ENCODE data around the gene ZNF385C. TPM values are rescaled to one million over a fixed set of nuclear protein-coding genes. Genes with fewer than 3 reads are reported as not detected.

Gene ZNF385C
- polyA plus RNA-seq, 3 donors, result 0.10 to 2.0 (median 0.67) TPM

DNA sequence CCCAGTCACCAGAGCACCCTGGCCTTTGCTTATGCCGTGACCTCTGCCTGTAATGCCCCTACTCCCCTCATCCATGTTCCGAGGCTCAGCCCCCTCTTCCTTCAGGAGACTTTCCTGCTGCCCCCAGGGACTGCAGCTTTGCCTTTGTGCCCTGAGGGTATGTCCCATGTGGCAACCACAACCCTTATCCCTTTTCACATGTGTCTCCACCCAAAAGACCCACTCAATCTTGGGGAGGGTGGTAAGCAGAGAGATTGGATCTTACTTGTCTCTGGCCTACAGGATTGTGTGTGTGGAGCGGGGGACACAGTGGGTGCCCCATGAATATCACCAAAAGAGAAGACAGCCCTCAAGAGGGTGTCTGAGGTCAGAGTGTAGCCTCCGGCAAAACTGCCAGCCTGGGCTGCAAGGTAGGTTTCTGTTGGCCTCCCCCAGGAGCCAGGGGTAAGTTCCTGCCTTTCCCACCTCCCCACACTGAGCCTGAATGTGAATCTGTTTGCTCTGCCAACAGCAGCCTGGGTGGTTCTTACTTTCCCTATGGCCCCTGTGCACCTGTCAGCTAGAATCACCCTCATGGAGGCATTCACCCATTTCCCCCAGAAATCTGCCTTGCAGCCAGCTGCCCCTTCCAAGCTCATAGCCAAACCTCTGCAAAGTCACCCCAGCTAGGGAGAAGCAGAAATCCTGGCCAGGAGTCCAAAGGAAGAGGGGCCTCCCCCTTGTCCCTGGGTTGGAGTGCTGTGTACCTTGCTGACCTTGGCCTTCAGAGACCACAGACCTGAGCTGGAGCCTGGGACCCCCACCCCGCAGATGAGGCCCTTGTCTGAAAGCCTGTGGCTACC lies 36.4 kb downstream of the ZNF385C start:
- 68 to 72% (median 69%) methylated on average over 5 of the region's 5 CpGs for WGBS, 3 donors
- no peak overlapping the region for H3K27ac ChIP-seq (ENCODE audit: low read depth, low read length)

DNA sequence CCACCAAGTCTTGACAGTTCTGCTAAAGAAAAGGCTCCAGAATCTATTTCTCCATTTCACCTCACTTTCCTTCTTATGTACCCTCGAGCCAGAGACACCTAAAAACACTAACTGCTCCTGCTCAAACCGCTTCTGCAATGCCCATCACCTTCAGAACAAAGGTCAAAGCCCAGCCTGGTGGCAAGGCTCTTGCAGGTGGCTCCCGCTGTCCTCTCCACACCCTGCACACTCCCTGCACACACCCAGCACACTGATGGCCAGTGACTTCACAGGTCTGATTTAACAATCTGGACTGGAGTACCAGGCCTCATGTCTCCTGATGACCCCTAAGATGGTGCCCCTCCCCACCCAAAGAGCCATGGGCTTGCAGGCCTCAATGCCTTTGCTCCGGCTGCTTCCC lies 38.0 kb downstream of the ZNF385C start:
- WGBS, 3 donors, result 85 to 95% (median 89%) methylated on average over 4 of the region's 4 CpGs
- no peak overlapping the region for H3K27ac ChIP-seq (ENCODE audit: low read depth, low read length)

DNA sequence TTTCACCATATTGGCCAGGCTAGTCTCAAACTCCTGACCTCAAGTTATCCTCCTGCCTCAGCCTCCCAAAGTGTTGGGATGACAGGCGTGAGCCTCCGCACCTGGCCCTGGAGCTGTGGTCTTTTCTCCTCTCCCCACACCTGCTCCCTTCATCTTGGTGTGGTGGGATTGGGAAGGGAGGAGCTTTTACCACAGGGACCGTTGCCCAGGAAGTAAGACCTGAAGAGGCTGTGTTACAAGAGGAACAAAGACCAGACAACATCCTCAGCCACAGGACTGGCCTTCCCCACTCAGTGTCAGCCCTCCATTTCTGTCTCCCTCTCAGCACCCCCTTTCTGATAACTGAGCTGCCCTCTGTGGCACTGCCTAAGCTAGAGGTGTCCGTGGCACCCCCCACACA lies 38.5 kb downstream of the ZNF385C start:
- 62 to 70% (median 68%) methylated on average over 4 of the region's 4 CpGs for WGBS, 3 donors
- H3K27ac ChIP-seq (ENCODE audit: low read depth, low read length), result no peak overlapping the region

DNA sequence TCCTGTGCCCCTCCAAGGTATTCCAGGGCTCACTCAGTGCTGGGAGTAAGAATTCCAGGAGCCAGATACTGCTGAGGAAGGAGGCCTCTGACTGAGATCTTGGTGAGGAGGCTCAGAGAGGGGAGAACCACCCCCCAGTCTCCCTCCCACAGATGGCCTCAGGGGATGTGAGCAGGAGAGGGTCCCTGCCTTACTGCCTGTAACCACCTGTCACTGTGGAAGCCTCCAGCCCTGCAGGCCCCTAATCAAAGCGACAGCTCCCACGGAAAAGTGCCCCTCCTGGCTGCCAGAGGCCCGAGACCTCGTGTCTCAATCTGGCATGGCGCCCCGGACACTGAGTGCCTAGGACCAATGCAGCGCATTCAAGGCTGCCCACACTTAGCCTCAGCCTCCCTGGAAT lies 40.2 kb downstream of the ZNF385C start:
- 63 to 81% (median 72%) methylated on average over 7 of the region's 7 CpGs for WGBS, 3 donors
- H3K27ac ChIP-seq (ENCODE audit: low read depth, low read length), result no peak overlapping the region

DNA sequence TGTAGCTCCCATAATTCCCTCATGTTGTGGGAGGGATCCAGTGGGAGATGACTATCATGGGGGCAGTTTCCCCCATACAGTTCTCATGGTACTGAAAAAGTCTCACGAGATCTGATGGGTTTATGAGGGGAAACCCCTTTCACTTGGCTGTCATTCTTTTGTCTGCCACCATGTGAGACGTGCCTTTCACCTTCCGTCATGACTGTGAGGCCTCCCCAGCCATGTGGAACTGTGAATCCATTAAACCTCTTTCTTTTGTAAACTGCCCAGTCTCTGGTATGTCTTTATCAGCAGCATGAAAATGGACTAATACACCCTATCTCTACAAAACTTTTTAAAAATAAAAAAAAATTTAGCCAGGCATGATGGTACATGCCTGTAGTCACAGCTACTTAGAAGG lies 41.6 kb downstream of the ZNF385C start:
- no peak overlapping the region for H3K27ac ChIP-seq (ENCODE audit: low read depth, low read length)
- 73 to 82% (median 82%) methylated on average over 3 of the region's 3 CpGs for WGBS, 3 donors

DNA sequence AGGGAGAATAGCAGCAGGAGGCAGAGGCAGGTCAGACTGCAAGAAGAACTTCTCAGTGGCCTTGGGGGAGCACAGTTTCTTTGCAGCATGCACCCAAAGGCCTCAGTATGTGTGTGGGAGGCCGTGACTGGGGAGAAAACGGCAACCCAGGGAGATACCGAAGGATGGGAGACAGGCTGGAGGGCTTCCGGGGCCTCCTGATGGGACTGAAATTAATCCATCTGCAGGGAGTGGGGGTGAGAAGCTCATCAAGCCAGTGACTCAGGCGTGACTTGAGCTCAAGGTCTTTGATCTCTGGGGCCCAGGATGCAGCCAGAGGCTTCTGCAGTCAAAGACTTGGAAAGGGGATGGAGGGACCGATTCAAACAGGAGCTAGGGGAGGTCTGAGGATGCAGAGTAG lies 42.8 kb downstream of the ZNF385C start:
- 54 to 59% (median 58%) methylated on average over 6 of the region's 6 CpGs for WGBS, 3 donors
- H3K27ac ChIP-seq (ENCODE audit: low read depth, low read length), result no peak overlapping the region

DNA sequence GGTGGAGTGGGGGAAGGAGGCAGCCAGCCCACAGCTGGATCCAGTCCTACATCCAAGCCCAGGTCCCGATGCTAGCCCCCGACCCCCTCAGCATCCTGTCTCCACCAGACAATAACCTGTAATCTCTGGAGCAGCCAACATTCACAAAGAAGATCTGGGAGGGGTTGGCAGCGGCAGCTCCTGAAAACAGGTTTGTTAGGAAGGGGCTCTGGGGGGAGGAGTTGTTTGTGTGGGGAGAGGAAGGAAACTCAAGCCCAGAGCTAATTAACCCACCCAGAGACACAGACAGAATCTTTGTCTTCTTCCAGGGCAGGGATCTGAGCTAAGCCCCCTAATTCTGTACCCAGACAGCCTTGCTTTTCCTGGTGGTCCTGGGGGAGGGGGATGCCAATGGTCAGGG lies 43.2 kb downstream of the ZNF385C start:
- no peak overlapping the region for H3K27ac ChIP-seq (ENCODE audit: low read depth, low read length)
- 28 to 40% (median 34%) methylated on average over 3 of the region's 3 CpGs for WGBS, 3 donors

DNA sequence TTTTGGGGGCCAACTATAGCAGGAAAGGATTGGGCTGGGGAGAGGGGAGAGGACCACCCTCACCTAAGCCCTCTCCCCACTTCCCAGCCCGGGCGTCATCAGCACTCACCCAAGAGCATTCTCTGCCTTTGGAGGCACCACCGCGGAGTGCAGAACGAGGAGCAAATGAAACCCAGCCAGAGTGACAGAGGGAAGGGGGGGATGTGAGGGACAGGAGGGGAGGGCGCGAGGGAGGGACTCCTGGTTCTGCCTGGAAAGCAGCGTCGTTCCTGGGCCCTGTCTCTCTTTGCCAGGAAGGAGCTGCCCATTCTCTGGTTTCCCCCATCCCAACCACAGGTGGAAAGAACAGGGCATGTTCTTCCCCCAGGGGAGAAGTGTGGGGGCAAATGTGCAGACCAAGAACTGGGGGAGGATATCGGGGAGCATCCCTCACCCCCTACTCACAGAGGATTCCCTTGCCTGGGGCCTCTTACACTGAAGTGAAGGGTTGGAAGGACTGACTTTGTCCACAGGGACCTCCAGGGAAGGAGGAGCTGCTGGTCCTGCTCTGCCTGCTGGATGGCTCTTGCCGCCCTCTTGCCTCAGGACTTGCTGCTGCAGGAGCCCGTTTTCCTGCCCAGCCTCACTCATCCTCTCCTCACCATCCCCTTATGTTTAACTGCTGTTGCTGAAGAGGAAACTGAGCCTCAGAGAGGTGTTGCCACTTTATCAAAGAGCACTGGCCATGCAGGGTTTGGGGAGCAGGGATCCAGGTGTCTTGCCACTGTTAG lies 44.4 kb downstream of the ZNF385C start:
- no peak overlapping the region for H3K27ac ChIP-seq (ENCODE audit: low read depth, low read length)
- 30 to 51% (median 36%) methylated on average over 12 of the region's 12 CpGs for whole genome bisulfite sequencing, 3 donors

DNA sequence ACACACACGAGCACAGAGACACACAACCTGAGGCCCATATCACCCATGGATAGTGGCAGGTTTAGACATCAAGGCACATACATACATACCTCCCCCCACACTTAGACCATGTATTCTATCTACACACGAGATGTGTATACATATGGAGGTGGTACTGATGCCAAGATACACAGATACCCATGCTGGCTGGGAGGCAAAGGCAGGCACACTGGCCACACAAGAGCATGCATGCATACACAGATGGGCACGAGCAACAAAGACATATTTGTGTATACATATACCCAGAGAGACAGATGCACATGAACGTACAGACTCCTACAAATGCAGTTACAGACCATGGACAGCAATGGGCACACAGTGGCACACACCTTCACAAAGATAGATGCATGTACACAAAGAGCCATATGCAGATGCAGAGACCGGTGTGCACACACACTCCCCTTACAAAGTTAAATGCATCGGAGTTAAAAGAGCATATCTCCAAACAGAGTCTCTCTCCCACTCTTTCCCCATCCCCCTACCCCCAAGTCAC lies 45.9 kb downstream of the ZNF385C start:
- 76 to 84% (median 81%) methylated on average over 6 of the region's 6 CpGs for WGBS, 3 donors
- H3K27ac ChIP-seq (ENCODE audit: low read depth, low read length), result no peak overlapping the region

DNA sequence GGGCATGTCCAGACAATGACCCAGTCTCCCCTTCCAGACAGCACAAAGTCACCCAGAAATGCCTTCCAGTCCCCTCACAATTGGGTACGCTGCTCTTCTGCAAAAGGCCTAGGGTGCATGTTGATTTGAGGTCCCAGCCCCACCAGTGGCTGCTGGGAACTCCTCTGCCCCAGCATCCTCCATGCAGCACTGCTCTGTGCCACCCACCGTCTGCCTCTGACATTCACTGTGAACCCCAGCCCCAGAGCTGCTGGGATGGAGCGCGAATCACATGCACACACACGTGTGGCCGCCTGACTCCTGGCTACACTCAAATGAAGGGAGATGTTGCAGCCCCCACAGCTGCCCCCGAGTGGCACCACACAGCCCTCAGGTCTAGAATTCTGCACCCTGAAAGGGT lies 46.6 kb downstream of the ZNF385C start:
- H3K27ac ChIP-seq (ENCODE audit: low read depth, low read length), result no peak overlapping the region
- WGBS, 3 donors, result 91 to 95% (median 94%) methylated on average over 7 of the region's 7 CpGs

DNA sequence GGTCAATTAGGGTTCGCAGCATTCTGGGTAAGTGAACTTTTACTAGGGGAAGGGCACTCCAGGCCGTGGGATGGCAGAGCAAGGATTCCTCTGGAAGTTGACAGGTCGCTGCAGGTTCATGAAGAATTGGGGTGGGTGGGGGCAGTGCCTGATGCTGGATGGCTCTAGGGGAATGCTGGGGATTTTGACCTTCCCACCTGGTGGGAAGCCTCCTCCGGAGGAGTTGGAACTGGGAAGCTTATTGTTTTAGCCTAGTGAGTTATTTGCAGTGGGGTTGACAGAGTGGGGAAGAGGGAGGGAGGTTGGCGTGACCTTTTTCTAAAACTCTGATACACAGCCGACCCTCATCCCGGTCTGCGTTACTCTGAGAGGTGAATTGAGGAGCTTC lies 47.3 kb downstream of the ZNF385C start:
- H3K27ac ChIP-seq (ENCODE audit: low read depth, low read length), result no peak overlapping the region
- 31 to 66% (median 64%) methylated on average over 8 of the region's 8 CpGs for WGBS, 3 donors

DNA sequence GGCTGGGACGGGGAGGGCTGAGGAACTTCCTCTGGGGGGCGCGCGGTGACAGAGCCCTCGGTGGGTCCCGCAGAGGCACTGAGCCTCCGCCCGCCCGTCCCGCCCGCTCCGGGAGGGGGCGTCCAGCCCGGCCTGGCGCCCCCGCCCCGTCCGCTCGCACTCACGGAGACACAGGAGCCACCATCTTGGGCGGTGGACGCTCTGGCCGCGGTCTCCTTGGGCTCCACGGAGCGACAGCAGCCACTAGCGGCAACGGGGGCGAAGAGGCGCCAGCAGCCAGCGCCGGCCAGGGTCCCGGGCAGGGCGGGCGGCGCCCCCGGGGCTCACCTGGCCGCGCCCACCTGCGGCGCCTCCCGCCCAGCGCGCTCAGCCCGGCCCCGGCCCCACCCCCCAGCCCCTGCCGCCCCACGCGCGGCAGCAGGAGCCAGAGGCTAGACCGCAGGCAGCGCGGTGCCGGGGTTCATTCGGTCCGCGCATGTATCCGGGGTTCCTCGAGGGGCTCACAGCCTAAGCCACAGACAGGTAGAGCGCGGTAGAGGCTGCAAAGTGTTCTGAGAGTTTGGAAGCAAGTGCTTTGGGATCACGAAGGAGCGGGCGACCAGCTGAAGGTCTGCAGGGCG lies 47.8 kb downstream of the ZNF385C start, which contains the start of gene C17orf113:
Gene C17orf113 (minus strand): TSS at position 209 of the 620 bp plus-strand sequence. CDS start 7,225 bp downstream, outside the sequence.
- H3K27ac ChIP-seq (ENCODE audit: low read depth, low read length), result no peak within 1 kb of the TSS
- WGBS, 3 donors, result 1 to 2% (median 1%) methylated on average over 55 to 65 of the region's 65 CpGs

DNA sequence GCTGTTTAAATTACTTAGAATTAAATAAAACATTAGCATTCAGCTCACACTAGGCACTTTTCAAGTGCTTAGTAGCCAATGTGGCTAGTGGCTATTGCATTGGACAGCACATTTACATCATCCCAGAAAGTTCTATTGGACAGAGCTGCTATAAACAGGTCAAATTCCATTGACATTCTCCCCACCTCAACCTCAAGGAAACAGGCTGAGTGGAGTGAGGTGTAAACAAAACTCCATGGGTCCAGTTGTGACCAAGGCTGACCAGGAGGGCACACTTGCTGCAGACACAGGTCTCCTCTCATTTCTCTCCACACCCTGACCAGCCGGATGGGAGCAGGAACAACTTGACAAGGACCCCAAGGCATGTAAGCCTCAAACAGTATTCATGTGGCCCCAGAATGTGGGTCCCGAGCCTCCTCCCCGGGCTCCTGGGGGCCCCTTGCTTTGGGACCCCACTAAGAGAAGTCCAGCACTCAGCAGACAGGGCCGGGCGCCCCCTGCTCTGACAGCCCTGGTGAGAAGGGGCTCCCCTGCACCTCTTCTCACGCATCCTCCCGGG lies 48.4 kb downstream of the ZNF385C start:
- WGBS, 3 donors, result 0 to 2% (median 0%) methylated on average over 7 of the region's 7 CpGs
- H3K27ac ChIP-seq (ENCODE audit: low read depth, low read length), result no peak overlapping the region

DNA sequence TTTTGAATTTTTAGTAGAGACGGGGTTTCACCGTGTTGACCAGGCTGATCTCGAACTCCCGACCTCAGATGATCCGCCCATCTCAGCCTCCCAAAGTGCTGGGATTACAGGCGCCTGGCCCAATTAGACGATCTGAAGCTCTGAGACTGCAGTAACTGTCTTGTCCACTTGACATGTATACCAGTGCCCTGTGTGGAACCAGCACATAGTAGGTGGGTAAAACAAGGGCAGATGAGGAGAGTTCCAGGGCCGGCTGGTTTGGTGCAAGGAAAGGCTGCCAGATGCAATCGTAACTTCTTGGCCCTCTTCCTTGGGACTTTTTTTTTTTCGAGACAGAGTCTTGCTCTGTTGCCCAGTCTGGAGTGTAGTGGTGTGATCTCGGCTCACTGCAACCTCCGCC lies 50.9 kb downstream of the ZNF385C start:
- WGBS, 3 donors, result 86 to 90% (median 86%) methylated on average over 12 of the region's 12 CpGs
- no peak overlapping the region for H3K27ac ChIP-seq (ENCODE audit: low read depth, low read length)

DNA sequence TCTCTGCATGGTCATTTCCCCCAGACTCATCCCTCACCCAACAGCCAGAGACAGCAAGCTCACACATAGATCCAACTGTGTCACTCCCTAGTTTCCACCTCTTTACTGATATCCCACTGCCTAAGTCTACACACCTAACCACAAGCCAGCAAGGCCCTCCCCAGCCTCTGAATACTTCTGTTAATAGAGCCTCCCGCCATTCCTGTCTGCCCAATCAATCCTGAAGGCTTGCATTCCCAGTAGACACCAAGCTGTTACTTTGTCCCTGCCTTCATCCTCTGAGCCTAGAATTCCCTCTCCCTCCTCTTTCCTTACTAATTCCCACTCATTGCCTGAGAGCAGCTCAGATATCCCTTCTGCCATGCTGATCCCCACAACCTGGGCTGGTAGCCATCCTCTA lies 52.6 kb downstream of the ZNF385C start:
- 81 to 91% (median 89%) methylated on average over 1 of the region's 1 CpG for WGBS, 3 donors
- no peak overlapping the region for H3K27ac ChIP-seq (ENCODE audit: low read depth, low read length)

DNA sequence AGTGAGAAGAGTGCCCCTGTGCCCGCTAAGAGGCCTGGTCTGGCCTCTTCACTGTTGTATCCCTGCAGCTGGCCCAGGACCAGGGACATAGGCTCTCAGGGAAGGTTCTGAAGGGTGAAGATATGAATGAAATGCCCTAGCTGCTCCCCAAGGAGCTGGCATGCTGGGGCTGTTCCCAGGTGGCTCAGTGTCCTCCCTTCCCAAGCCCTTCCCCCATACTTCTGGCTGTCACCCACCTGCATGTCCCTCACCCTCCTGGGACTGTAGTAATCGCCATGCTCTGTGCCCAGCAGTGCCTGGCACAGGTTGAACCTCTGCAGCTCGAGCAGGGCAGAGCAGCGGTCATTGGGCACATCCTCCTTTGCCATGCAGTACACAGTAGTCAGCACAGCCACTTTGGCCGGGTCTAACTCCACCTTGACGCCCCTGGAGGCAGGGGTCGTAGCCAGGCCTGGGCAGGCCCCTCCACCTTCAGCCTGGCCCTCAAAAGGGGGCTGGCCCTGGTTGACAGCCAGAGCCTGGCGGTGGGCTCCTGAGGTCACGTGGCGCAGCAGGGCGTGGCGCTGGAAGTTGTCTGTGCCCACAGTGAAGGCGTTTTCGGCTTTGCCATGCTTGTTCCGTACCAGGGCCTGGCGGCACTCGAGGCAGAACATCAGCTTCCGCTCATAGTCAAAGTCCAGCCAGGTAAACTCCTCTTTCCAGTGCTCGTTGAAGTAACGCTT lies 55.5 kb downstream of the ZNF385C start:
- H3K27ac ChIP-seq (ENCODE audit: low read depth, low read length), result no peak overlapping the region
- 81 to 95% (median 91%) methylated on average over 20 of the region's 20 CpGs for WGBS, 3 donors

DNA sequence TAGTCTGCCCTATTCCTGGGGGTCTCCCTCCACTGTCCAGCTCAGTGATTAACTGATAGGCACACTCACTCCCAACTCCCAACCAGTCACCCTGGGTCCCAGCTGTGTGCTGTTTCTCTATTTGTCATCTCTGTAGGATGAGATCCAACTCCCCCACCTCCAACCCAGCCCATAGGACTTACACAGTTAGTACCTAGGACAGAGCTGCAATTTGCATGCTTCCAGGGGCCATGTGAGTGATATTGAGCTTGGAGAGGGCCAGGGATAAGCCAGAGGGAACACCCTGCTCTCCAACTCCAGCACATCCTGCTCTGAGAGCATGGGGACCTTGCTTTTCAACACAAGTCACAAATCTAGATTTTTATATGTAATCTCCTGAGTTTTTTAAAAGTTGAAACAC lies 56.7 kb downstream of the ZNF385C start:
- H3K27ac ChIP-seq (ENCODE audit: low read depth, low read length), result no peak overlapping the region

DNA sequence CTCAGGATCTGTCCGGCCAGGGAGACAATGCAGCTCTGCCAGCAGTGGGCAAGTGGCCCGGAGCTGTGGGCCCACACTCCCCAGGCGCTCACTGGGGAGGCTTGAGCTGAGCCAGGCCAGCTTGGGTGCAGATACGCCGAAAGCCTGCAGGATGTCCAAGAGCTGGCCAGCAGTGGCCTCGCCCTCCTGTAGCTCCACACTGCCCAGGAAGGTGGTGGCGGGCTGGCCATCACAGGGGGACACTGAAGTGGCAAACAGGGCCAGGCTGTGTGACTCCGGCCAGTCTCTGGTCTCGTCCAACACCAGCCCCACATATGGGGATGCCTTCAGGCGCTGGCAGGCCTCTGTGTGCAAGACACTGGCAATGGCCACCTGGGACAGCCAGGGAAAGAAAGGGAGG lies 57.5 kb downstream of the ZNF385C start:
- H3K27ac ChIP-seq (ENCODE audit: low read depth, low read length), result no peak overlapping the region
- WGBS, 3 donors, result 92 to 96% (median 92%) methylated on average over 10 of the region's 10 CpGs

All from adipose tissue (tissue), 3 donors.